Natural killer cell (primary cell): ENCODE data around the gene PDHX. TPM values are rescaled to one million over a fixed set of nuclear protein-coding genes. Genes with fewer than 3 reads are reported as not detected.

ENCODE experiments used
- ATAC-seq, 3 donors: fragments of 150-1000 bp in 2 of 3; fragments of 200-7000 bp in 1 of 3; cut with Tn5 transposase; 1 replicate in 1 of 3; 2 replicates in 2 of 3; pipeline ENCODE4 v1.10.0; 2021; ENCODE audit warnings: mild to moderate bottlenecking in 2 of 3, moderate library complexity in 2 of 3
- DNase-seq, 2 donors: peaks; one replicate each; pipeline versions ENCODE4 v3.0.0 to v3.0.0-alpha.2; 2013 to 2021; ENCODE audit warnings: mixed read lengths in 1 of 2
- H3K27ac ChIP-seq: one replicate; pipeline ENCODE4 v1.5.1; 2013; ENCODE audit warnings: mild to moderate bottlenecking, low read length
- H3K27me3 ChIP-seq: one replicate; pipeline ENCODE4 v1.6.1; 2013; ENCODE audit warnings: low read length; ENCODE audit not compliant: control insufficient read depth, insufficient read depth
- H3K36me3 ChIP-seq: one replicate; pipeline ENCODE4 v1.6.1; 2013; ENCODE audit warnings: low read length; ENCODE audit not compliant: control insufficient read depth, insufficient read depth
- H3K4me1 ChIP-seq: one replicate; pipeline ENCODE4 v1.6.1; 2013; ENCODE audit warnings: low read length; ENCODE audit not compliant: control insufficient read depth, insufficient read depth
- H3K4me3 ChIP-seq: one replicate; pipeline ENCODE4 v1.5.1; 2013; ENCODE audit warnings: low read length
- H3K9me3 ChIP-seq: one replicate; pipeline ENCODE4 v1.6.1; 2013; ENCODE audit warnings: low read length; ENCODE audit not compliant: control insufficient read depth, insufficient read depth
- H3K27ac Mint-ChIP-seq, 2 donors: one replicate each; pipeline ENCODE4 v1.8.0; 2022; ENCODE audit warnings: mild to moderate bottlenecking in 2 of 2, mixed read lengths in 2 of 2, moderate library complexity in 1 of 2
- H3K27me3 Mint-ChIP-seq, 2 donors: one replicate each; pipeline ENCODE4 v1.8.0; 2022; ENCODE audit warnings: low read depth in 2 of 2, mixed read lengths in 2 of 2
- H3K36me3 Mint-ChIP-seq: one replicate; pipeline ENCODE4 v1.8.0; 2022; ENCODE audit warnings: mixed read lengths
- H3K4me1 Mint-ChIP-seq, 2 donors: one replicate each; pipeline ENCODE4 v1.8.0; 2022; ENCODE audit warnings: mixed read lengths in 2 of 2
- H3K4me3 Mint-ChIP-seq: one replicate; pipeline ENCODE4 v1.8.0; 2022; ENCODE audit warnings: mild to moderate bottlenecking, moderate library complexity, mixed read lengths
- H3K9me3 Mint-ChIP-seq, 2 donors: one replicate each; pipeline ENCODE4 v1.8.0; 2022; ENCODE audit warnings: mixed read lengths in 2 of 2
- CTCF ChIP-seq: fragments of 200-600 bp; IDR thresholded peaks from one replicate; pipeline ENCODE4 v1.8.0; 2022; ENCODE audit warnings: antibody characterized with exemption
- WGBS: methylation state at CpG from one replicate; pipeline ENCODE4 v1.1.7; 2013; ENCODE audit warnings: missing lambda C conversion rate; ENCODE audit not compliant: insufficient coverage; 5-methylcytosine and 5-hydroxymethylcytosine counted together
- intact Hi-C: fragments of 100-400 bp; cut with micrococcal nuclease; formaldehyde crosslinking; loops from one replicate; pipeline ENCODE4 v1.14.2; 2022
- total RNA-seq, 4 donors: library from RNA; stranded (reverse); fragments of 120-200 nt in 1 of 4; gene quantifications; one replicate each; pipeline versions ENCODE4 v1.2.3 to v1.2.4, GENCODE V29; 2013 to 2022

Gene PDHX
- total RNA-seq, 3 donors from 2014 or later (not counting 1 experiment from before 2014, with no cell fraction given), result 18.3 to 27.1 (median 20.9) TPM

- Mint-ChIP-seq H3K9me3 (no peaks in the 10 kb centered on the region), H3K27ac (peak overlapping the region; percentile 45 to 61), H3K4me3 (peak overlapping the region; percentile 21), H3K4me1 (peaks cover 17 to 18% of the 10 kb centered on the region in 2 donors), H3K27me3 (no peaks in the 10 kb centered on the region), H3K36me3 (no peaks in the 10 kb centered on the region)
- intact Hi-C loops, result loop anchor here (2.0 kb wide), 1 partner anchor 32 kb away; no protein-coding TSS in a partner anchor
- Histone ChIP-seq H3K4me1 (peaks cover 21% of the 10 kb centered on the region), H3K27ac (peak overlapping the region; percentile 73), H3K9me3 (no peaks in the 10 kb centered on the region), H3K4me3 (no peak overlapping the region), H3K27me3 (no peaks in the 10 kb centered on the region), H3K36me3 (no peaks in the 10 kb centered on the region)
- no peak for TF ChIP-seq CTCF
- DNase-seq (peak in 1 of 2 donors; percentile 82), ATAC-seq (peak; percentile 8 to 58 (median 41))
- WGBS, result 67% methylated on average over 6 of the region's 8 CpGs
Observed at GRCh38 chr11:35012467-35013191, 96.2 kb downstream of the PDHX start.

GRCh38 chr11:35013514-35014233 lies 97.3 kb downstream of the PDHX start:
- Mint-ChIP-seq H3K27me3 (no peaks in the 10 kb centered on the region), H3K4me3 (no peak overlapping the region), H3K36me3 (no peaks in the 10 kb centered on the region), H3K4me1 (peaks cover 17 to 18% of the 10 kb centered on the region in 2 donors), H3K27ac (peak overlapping the region; percentile 52 to 68), H3K9me3 (no peaks in the 10 kb centered on the region)
- no peaks in the 10 kb centered on the region for H3K9me3 ChIP-seq
- H3K4me3 ChIP-seq, result no peak overlapping the region
- intact Hi-C loops, result loop anchor here (2.0 kb wide), 1 partner anchor 31 kb away; no protein-coding TSS in a partner anchor
- TF ChIP-seq CTCF, result no peak
- peak; percentile 73 to 79 (median 74) for ATAC-seq
- no peaks in the 10 kb centered on the region for H3K27me3 ChIP-seq
- H3K4me1 ChIP-seq, result peaks cover 21% of the 10 kb centered on the region
- 42% methylated on average over 3 of the region's 3 CpGs for WGBS
- H3K27ac ChIP-seq, result peak overlapping the region; percentile 73
- H3K36me3 ChIP-seq, result no peaks in the 10 kb centered on the region
- peak in 1 of 2 donors; percentile 78 for DNase-seq

- H3K9me3 Mint-ChIP-seq, result no peaks in the 10 kb centered on the region
- no peaks in the 10 kb centered on the region for H3K36me3 Mint-ChIP-seq
- no peaks in the 10 kb centered on the region for H3K9me3 ChIP-seq
- H3K27ac Mint-ChIP-seq, result peak overlapping the region; percentile 52 to 68
- no peak for TF ChIP-seq CTCF
- peaks cover 21% of the 10 kb centered on the region for H3K4me1 ChIP-seq
- WGBS, result 100% methylated on average over 2 of the region's 2 CpGs
- no peaks in the 10 kb centered on the region for H3K27me3 Mint-ChIP-seq
- no peaks in the 10 kb centered on the region for H3K36me3 ChIP-seq
- intact Hi-C loops, result no loop called here
- peaks cover 17 to 18% of the 10 kb centered on the region in 2 donors for H3K4me1 Mint-ChIP-seq
- ATAC-seq, result no peak
- H3K27ac ChIP-seq, result peak overlapping the region; percentile 73
- no peak overlapping the region for H3K4me3 Mint-ChIP-seq
- H3K4me3 ChIP-seq, result no peak overlapping the region
- no peak for DNase-seq
- H3K27me3 ChIP-seq, result no peaks in the 10 kb centered on the region
Observed at GRCh38 chr11:35014346-35014745, 97.9 kb downstream of the PDHX start.
